Fibroblast of the aortic adventitia (primary cell): Measurements from ENCODE around the gene PRKN. TPM values are rescaled to one million over a fixed set of nuclear protein-coding genes. Genes with fewer than 3 reads are reported as not detected.

Experiments
- DNase-seq: peaks from one replicate; pipeline ENCODE4 v3.0.0-alpha.2; 2010; ENCODE audit warnings: low read depth
- H3K4me3 ChIP-seq: 2 replicates; pipeline ENCODE4 v1.5.1; 2011; ENCODE audit warnings: low read depth, mild to moderate bottlenecking, control low read depth, low read length, moderate library complexity
- CTCF ChIP-seq: IDR thresholded peaks from 2 replicates; pipeline ENCODE4 v1.5.1; 2011; ENCODE audit warnings: mild to moderate bottlenecking, low read length, control low read depth, inconsistent platforms; ENCODE audit not compliant: insufficient read depth
- total RNA-seq: library from RNA; depleted of rRNA; stranded (reverse); fragments of >200 nt; gene quantifications from 2 replicates; pipeline ENCODE4 v1.2.3, GENCODE V29; 2012; ENCODE audit warnings: low replicate concordance

PRKN gene
- total RNA-seq, 1 donor = 2.0 TPM

- no peak for DNase-seq
- TF ChIP-seq CTCF = no peak
- H3K4me3 ChIP-seq = no peak overlapping the region
These were observed 697.5 kb downstream of the PRKN start for GRCh38 chr6:162029873-162030576.

GRCh38 chr6:162026843-162027242 is 700.7 kb downstream of the PRKN start:
- TF ChIP-seq CTCF = no peak
- DNase-seq = no peak
- no peak overlapping the region for H3K4me3 ChIP-seq

- TF ChIP-seq CTCF = no peak
- no peak for DNase-seq
- H3K4me3 ChIP-seq = no peak overlapping the region
These were observed 701.5 kb downstream of the PRKN start for GRCh38 chr6:162026031-162026430.

- TF ChIP-seq CTCF = no peak
- no peak overlapping the region for H3K4me3 ChIP-seq
- DNase-seq = no peak
These were observed 708.2 kb downstream of the PRKN start for GRCh38 chr6:162019349-162019748.

- no peak for DNase-seq
- no peak for TF ChIP-seq CTCF
- H3K4me3 ChIP-seq = no peak overlapping the region
These were observed 710.0 kb downstream of the PRKN start for GRCh38 chr6:162017536-162017935.

GRCh38 chr6:162014069-162014811 is 713.3 kb downstream of the PRKN start:
- no peak for DNase-seq
- H3K4me3 ChIP-seq = no peak overlapping the region
- no peak for TF ChIP-seq CTCF
